Breast epithelium (tissue), 4 donors: ENCODE measurements around the gene DENND5B. TPM values are rescaled to one million over a fixed set of nuclear protein-coding genes. Genes with fewer than 3 reads are reported as not detected.

Experiments
- DNase-seq, 2 donors: peaks; one replicate each; pipeline ENCODE4 v3.0.0-alpha.2; 2019; ENCODE audit warnings: low spot score in 2 of 2
- H3K27ac ChIP-seq, 2 donors: fragments of 200-600 bp; sonication (generic) in 1 of 2; one replicate each; pipeline ENCODE4 v1.5.1; 2016 to 2019; ENCODE audit warnings: mild to moderate bottlenecking in 1 of 2
- H3K27me3 ChIP-seq, 2 donors: fragments of 200-600 bp; sonication (generic) in 1 of 2; one replicate each; pipeline versions ENCODE4 v1.5.1 to v1.6.0; 2017 to 2019; ENCODE audit warnings: control low read depth in 1 of 2, mild to moderate bottlenecking in 1 of 2
- H3K36me3 ChIP-seq: fragments of 200-600 bp; one replicate; pipeline ENCODE4 v1.5.1; 2019
- H3K4me1 ChIP-seq, 2 donors: fragments of 200-600 bp; sonication (generic); one replicate each; pipeline ENCODE4 v1.5.1; 2016 to 2019; ENCODE audit warnings: control low read depth in 1 of 2
- H3K4me3 ChIP-seq, 3 donors: fragments of 200-600 bp; sonication (generic); 1 replicate in 2 of 3; 2 replicates in 1 of 3; pipeline ENCODE4 v1.5.1; 2016 to 2019; ENCODE audit warnings: mild to moderate bottlenecking in 3 of 3, moderate library complexity in 2 of 3
- H3K9me3 ChIP-seq, 2 donors: fragments of 200-600 bp; sonication (generic) in 1 of 2; one replicate each; pipeline ENCODE4 v1.5.1; 2016 to 2019; ENCODE audit warnings: control low read depth in 1 of 2
- POLR2A ChIP-seq: fragments of 450-650 bp; IDR thresholded peaks from one replicate; pipeline ENCODE4 v1.6.1; 2016; ENCODE audit warnings: antibody characterized with exemption, mild to moderate bottlenecking, moderate library complexity
- POLR2AphosphoS5 ChIP-seq, 3 donors: sonication (generic); formaldehyde crosslinking; IDR thresholded peaks; one replicate each; pipeline ENCODE4 v1.6.1; 2017; ENCODE audit warnings: antibody characterized with exemption in 3 of 3
- intact Hi-C: fragments of 100-400 bp; cut with DNase I; formaldehyde crosslinking; loops from one replicate; pipeline ENCODE4 v1.15.1; 2023; ENCODE audit warnings: low total_unique reads
- total RNA-seq, 3 donors: library from RNA; depleted of rRNA; stranded (reverse); fragments of >200 nt; gene quantifications; one replicate each; pipeline ENCODE4 v1.1.0, GENCODE V29; 2016
- TF ChIP-seq, protein P1 (sequence below), 3 donors: fragments of 450-650 bp; IDR thresholded peaks; one replicate each; pipeline ENCODE4 v1.5.1; 2016 to 2017; ENCODE audit warnings: antibody characterized with exemption in 3 of 3, mild to moderate bottlenecking in 3 of 3, moderate library complexity in 3 of 3

Gene DENND5B
- total RNA-seq, 3 donors from 2014 or later = 16.0 to 18.7 (median 17.7) TPM

DNA sequence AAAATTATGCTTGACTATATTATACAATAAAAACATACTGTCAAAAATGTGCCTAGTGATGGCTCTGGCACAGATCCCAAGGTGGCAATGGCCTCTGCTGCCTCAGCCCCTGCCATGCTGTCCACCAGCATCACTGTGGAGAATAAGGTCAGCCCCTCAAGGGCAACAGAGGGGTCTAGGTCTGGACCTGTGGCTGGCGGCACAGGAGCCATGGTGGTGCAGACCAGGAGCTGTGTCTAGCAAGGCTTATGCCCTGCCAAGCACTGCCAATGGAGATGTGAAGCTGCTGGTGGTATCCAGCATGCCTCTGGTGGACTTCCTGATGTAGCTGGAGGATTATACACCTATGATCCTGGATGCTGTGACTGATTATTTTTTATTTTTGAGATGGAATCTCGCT, 125.9 kb downstream of the DENND5B start:
- Histone ChIP-seq H3K4me3 (no peak overlapping the region), H3K27me3 (no peaks in the 10 kb centered on the region), H3K9me3 (no peaks in the 10 kb centered on the region), H3K4me1 (no peaks in the 10 kb centered on the region), H3K36me3 (no peaks in the 10 kb centered on the region), H3K27ac (no peak overlapping the region)
- intact Hi-C loops = no loop called here
- no peak for DNase-seq
- TF ChIP-seq, protein P1, sequence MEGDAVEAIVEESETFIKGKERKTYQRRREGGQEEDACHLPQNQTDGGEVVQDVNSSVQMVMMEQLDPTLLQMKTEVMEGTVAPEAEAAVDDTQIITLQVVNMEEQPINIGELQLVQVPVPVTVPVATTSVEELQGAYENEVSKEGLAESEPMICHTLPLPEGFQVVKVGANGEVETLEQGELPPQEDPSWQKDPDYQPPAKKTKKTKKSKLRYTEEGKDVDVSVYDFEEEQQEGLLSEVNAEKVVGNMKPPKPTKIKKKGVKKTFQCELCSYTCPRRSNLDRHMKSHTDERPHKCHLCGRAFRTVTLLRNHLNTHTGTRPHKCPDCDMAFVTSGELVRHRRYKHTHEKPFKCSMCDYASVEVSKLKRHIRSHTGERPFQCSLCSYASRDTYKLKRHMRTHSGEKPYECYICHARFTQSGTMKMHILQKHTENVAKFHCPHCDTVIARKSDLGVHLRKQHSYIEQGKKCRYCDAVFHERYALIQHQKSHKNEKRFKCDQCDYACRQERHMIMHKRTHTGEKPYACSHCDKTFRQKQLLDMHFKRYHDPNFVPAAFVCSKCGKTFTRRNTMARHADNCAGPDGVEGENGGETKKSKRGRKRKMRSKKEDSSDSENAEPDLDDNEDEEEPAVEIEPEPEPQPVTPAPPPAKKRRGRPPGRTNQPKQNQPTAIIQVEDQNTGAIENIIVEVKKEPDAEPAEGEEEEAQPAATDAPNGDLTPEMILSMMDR (IDR thresholded peaks at IDR 0.05) = no peak
- TF ChIP-seq POLR2AphosphoS5 (IDR thresholded peaks at IDR 0.05) (no peak), POLR2A (no peak)

DNA sequence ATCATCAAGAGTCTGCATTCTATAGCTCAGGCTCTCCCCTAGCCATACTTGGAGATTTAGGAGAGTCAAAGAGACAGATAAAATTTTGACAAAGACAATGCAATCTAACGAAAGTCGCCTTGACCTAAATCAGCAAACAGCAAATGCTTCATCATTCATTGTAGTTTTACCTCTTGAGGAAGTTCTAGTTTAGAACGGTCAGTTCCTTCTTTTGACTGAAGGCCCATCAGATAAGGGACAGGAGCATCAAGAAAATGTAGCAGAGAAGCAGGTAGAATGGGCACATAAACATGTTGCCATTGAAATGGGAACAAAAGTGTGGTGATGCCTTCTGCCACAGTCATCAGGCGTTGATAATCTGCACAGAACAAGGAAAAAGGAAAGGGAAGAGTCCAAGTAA, 130.9 kb downstream of the DENND5B start:
- Histone ChIP-seq H3K27me3 (no peaks in the 10 kb centered on the region), H3K4me3 (no peak overlapping the region), H3K9me3 (no peaks in the 10 kb centered on the region), H3K4me1 (no peaks in the 10 kb centered on the region), H3K27ac (no peak overlapping the region), H3K36me3 (no peaks in the 10 kb centered on the region)
- DNase-seq = no peak
- no peak for TF ChIP-seq POLR2AphosphoS5 (IDR thresholded peaks at IDR 0.05)
- TF ChIP-seq, protein P1 (IDR thresholded peaks at IDR 0.05) = no peak
- no peak for TF ChIP-seq POLR2A
- intact Hi-C loops = no loop called here

DNA sequence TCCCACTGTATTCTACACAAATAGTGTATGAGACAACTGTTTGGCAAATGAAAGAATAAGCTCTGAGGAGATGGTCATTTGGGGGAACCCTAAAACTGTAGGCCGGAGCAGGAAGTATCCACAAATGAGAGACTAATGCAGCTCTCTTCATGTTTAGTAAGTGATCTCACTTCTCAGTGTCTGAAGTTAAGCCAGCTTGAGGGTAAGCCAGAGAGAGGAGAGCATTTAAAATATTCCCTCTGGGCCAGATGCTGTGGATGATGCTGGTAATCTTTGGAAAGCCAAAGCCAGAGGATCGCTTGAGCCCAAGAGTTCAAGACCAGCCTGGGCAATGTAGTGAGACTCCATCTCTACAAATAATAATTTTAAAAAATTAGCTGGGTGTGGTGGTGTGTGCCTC, 134.4 kb downstream of the DENND5B start:
- Histone ChIP-seq H3K4me1 (no peaks in the 10 kb centered on the region), H3K9me3 (no peaks in the 10 kb centered on the region), H3K27me3 (no peaks in the 10 kb centered on the region), H3K27ac (no peak overlapping the region), H3K4me3 (no peak overlapping the region), H3K36me3 (no peaks in the 10 kb centered on the region)
- intact Hi-C loops = no loop called here
- DNase-seq = no peak
- TF ChIP-seq, protein P1 (IDR thresholded peaks at IDR 0.05) = no peak
- TF ChIP-seq POLR2AphosphoS5 (IDR thresholded peaks at IDR 0.05) (no peak), POLR2A (no peak)

DNA sequence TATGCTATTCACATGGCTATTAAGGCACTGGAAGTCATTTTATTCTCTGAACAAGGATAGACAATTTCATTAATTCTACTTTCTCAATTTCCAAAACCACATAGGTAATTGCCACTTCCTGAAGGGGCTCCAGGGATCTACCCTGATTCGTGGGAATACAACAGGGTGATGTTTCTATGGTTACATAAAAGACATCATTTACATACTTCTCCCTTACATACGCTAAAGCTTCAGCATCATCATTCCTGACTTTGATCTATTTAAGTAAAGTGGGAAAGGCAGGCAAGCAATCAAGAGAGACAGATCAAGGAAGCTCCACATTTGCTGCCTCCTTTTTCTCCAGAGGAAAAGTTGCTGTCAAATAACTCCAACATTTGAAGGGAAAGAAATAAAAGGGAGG, 146.2 kb downstream of the DENND5B start:
- TF ChIP-seq POLR2A (no peak), POLR2AphosphoS5 (IDR thresholded peaks at IDR 0.05) (no peak)
- TF ChIP-seq, protein P1 (IDR thresholded peaks at IDR 0.05) = no peak
- Histone ChIP-seq H3K4me3 (no peak overlapping the region), H3K4me1 (no peaks in the 10 kb centered on the region), H3K9me3 (no peaks in the 10 kb centered on the region), H3K27me3 (no peaks in the 10 kb centered on the region), H3K27ac (no peak overlapping the region), H3K36me3 (no peaks in the 10 kb centered on the region)
- intact Hi-C loops = no loop called here
- DNase-seq = no peak

DNA sequence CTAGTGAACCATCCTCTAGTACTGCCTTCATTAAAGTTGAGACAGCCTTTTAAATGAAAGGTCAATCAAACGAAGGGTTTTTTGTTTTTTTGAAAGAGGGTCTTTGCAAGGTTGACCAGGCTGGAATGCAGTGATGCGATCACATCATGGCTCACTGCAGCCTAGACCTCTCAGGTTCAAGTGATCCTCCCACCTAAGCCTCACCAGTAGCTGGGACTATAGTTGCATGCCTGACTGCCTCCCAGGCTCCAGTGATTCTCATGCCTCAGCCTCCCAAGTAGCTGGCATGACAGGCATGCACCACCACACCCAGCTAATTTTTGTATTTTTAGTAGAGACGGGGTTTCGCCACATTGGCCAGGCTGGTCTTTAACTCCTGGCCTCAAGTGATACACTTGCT, 150.3 kb downstream of the DENND5B start:
- Histone ChIP-seq H3K27ac (no peak overlapping the region), H3K4me1 (no peaks in the 10 kb centered on the region), H3K9me3 (no peaks in the 10 kb centered on the region), H3K4me3 (no peak overlapping the region), H3K27me3 (no peaks in the 10 kb centered on the region), H3K36me3 (no peaks in the 10 kb centered on the region)
- DNase-seq = no peak
- intact Hi-C loops = no loop called here
- TF ChIP-seq, protein P1 (IDR thresholded peaks at IDR 0.05) = no peak
- no peak for TF ChIP-seq POLR2AphosphoS5 (IDR thresholded peaks at IDR 0.05)
- TF ChIP-seq POLR2A = no peak
